GM19395 (cell line): ENCODE measurements around the gene ADRM1.

ENCODE experiments used
- ATAC-seq: cut with Tn5 transposase; IDR thresholded peaks from one replicate; pipeline ENCODE4 v1.9.1; 2021; ENCODE audit warnings: mild to moderate bottlenecking, moderate library complexity; ENCODE audit not compliant: unreplicated experiment

ADRM1 gene

DNA sequence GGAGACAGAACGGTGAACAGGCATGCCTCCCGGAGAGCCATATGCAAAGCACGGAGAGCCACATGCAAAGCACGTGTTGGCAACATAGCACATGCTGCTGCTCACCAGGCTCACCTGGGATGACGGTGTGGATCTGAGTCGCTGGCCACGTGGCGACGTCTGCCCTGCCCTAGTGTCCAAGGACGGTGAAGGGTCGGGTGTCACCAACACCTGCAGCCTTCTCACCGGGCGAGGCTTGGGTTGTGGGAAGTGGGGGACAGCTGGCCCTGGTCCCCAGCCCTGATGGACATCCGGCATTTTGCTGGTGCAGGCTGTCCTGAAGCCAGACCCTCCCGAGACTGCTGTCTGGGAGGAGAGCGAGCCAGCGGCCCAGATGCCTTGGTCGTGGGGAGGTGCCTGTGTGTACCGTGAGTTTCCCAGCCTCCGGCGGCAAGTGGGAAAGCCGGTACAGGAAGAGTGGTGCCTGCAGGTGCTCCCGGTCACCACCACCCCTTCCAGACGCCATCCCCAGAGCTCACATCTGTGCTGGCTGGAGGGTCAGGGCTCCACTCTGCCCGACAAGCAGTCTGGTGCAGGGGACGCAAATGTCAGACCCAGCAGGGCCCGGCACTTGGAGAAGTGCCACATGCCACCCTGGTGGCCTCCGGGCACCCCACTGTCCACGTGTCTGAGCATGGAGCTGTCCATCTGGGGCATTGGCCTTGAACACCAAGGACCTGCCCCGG is 5.9 kb upstream of the ADRM1 start:
- ATAC-seq, result no peak

DNA sequence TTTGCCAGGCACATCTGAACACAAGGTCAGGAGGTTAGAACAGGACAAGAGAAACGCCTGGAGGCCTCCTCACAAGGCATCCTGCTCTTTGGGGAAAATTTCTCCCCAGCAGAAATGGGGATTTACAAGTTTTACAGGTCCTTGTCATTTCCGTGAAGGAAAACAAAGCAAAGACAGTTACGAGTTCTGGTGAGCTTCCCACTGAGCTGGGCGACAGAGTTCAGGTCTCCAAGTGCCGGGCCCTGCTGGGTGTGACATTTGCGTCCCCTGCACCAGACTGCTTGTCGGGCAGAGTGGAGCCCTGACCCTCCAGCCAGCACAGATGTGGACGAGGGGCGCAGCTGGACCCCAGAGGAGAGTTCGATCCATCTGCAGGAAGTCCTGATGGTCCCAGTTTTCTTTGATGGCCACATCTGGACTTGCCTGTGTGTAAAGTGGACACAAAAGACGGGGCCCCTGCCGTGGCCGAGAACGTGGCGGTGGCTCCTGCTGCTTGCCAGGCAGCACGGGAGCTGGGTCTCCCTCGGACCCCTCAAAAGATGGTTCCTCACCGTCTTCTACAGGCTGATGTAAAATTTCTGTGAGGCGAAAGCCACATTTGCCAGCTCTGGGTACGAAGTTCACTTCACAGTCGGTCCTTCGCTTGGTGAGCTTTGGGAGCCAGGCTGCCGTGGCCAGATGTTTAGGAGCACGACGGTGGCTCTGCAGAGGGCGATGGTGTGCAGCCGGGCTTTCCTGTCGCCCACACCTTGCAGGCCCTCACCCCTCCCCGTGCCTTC is 5.2 kb upstream of the ADRM1 start:
- ATAC-seq, result no peak

DNA sequence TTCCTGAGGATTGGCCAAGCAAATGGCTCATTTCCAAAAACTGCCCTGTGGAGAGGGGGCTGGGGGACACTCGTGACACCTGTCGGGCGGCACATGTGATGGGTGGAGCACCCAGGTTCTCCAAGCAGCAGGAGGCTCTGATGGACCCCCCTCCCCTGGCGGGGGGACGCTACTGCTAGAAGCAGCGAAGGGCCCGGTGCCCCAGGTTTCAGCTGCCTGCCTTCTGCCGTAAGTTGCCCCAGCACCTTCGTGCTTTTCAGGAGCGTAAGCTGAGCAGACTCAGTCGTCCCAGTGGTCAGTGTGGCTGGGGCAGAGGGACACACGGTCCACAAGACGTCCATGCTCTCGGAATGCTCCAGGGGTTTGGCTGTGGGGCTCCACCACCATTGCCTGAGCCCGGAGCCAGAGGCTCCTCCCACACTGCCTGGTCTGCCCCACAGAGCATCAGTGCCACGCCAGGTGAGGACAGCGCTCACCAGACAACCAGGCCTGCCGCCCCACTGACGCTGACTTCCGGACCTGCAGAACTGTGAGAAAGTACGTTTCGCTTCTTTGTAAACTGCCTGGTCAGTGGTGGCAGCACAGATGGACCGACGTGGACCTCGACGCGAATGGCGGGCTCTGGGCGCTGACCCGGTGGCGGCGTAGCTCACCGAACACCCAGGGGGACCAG is 4.1 kb upstream of the ADRM1 start:
- ATAC-seq, result no peak

DNA sequence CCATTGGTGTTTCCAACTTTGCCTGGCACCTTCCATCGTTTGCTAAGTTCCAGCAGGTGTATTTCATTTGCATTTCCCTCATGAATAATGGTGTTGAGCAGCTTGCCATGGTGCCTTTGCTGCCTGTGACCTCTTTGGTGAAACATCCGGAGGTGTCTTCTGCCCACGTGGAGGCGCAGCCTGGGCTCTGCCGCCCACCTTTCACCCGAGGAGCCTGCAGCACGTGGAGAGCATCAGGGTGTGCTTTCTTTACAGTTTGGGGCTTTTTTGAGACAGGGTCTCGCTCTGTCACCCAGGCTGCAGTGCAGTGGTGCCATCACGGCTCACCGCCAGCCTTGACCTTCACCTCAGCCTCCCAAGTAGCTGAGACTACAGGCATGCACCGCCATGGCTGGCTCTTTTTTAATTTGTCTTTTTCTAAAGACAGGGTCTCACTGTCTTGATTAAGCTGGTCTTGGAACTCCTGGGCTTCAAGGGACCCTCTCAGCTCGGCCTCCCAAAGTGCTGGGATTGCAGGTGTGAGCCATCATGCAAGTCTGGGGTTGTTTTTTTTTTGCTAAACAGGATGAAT is 3.0 kb upstream of the ADRM1 start:
- no peak for ATAC-seq

DNA sequence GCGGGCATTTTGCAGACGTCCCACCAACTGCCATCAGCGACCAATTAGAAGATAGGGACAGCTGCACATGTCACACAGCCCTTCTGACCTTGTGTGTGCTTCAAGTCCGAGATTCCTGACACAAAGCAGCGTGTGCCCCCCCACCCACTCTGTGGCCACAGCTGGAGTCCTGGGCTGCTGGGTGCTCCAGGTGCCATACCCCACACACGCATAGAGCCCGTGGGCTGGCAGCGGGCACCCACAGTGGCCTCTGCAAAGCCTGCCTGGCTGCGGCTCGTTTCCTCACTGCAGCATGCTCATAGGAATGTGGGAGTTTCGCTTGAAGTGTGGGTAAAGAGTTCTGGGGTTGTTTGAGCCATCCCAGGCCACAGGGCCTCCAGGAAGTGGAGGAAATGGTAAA is 2.5 kb upstream of the ADRM1 start:
- no peak for ATAC-seq

DNA sequence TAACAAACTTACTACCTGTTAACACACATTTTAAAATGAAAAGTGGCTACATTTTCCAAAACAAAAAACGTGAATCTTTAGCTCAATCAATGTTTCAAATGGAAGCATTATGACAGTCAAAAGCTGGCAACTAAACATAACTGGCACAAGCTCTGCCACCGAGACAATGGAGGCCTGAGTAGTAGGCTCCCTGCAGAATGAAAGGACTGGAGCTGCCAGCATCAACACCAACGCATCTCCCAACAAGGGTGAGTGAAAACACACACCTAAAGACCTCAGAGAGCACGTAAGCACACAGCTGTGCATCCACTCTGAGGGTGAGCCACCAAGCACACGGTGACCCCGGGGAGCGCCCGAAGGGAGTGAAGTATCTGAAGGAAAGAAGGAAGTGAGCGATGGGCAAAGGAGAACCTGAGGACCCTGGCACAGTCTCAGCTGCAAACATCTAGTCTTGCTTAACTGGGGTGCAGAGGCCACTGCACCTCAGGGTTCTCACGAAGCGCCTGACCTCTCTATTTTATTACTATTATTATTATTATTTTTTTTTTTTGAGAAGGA is 1.6 kb upstream of the ADRM1 start:
- ATAC-seq, result no peak

GRCh38 chr20:62301773-62302340 is 940 bp upstream of the ADRM1 start:
- peak; percentile 38 for ATAC-seq

DNA sequence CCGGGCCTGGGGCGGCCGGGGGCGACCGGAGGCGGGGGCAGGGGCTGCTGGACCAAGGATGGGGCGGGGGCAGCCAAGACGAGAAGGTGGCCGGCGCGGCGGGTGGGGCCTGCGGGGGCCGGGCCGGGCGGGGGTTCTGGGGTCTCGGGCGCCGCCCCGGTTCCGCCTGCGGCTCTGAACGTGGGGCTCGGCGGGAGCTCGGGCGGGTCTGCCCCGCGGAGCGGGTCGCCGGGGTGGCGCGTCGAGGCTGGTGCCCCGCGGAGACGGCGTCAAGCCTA is 204 bp downstream of the ADRM1 start:
- ATAC-seq, result no peak

GRCh38 chr20:62303340-62304226 is 786 bp downstream of the ADRM1 start:
- ATAC-seq, result no peak

DNA sequence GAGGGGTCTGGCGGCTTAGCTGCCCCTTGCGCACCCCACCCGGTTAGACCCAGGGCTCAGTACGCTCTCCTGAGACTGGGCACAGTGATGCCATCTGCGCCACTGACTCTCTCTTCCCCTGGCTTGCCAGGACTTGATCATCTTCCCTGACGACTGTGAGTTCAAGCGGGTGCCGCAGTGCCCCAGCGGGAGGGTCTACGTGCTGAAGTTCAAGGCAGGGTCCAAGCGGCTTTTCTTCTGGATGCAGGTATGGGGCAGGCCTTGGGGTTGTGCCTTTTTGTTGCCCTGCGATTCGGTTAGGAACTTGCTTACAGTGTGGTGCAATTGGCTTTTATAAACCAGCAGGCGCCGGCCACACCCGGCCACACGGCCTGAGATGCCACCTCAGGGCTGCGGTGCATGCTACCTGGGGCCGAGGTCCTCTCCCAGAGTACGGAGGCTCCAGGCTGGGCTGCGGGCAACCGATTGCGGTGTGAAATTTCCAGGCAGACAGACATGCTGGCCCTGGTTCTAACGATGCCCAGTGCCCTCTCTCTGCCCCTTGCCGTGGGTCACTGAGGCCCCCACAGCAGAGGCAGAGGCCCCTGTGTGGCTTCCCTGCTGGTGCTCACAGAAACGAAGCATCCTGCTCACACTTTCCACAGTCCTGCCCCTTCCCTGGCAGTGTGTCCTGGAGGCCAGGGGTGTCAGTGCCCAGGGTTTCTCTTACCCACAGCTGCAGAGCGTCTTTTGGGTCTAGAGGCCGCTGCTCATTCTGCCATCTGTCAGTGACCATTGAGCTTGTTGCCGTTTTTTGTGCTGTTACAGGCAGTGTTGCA is 1.7 kb downstream of the ADRM1 start:
- no peak for ATAC-seq

DNA sequence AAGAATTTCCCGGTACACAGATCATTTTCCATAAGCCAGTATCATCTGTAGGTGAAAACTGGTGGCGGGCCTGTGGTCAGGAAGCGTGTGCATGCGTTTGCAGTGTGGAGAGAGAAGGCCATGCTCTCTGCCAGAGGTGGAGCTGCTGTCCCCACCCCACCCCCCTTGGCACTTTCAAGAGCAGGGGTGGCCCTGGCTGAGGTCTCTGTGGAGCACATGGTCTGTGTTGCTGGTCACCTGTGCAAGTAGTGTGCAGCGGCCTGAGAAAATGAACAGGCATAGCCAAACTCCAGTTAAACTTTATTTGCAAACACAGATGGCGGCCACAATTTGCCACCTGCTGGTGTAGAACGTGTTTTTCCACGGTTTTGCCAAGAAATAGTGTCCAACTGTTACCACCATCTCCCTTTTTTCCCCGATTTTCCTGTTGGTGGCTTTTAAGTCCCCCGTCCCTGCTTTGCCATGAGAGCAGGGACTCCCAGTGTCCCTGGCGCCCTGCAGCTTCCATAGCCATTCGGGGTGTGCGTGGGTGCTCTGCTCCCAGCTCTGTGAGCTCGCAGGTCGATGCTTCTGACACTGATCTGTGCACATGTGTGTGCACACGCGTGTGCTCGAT is 2.5 kb downstream of the ADRM1 start:
- no peak for ATAC-seq

GRCh38 chr20:62305765-62306413 is 3.1 kb downstream of the ADRM1 start:
- ATAC-seq, result no peak

GRCh38 chr20:62306414-62307187 is 3.8 kb downstream of the ADRM1 start:
- ATAC-seq, result no peak

DNA sequence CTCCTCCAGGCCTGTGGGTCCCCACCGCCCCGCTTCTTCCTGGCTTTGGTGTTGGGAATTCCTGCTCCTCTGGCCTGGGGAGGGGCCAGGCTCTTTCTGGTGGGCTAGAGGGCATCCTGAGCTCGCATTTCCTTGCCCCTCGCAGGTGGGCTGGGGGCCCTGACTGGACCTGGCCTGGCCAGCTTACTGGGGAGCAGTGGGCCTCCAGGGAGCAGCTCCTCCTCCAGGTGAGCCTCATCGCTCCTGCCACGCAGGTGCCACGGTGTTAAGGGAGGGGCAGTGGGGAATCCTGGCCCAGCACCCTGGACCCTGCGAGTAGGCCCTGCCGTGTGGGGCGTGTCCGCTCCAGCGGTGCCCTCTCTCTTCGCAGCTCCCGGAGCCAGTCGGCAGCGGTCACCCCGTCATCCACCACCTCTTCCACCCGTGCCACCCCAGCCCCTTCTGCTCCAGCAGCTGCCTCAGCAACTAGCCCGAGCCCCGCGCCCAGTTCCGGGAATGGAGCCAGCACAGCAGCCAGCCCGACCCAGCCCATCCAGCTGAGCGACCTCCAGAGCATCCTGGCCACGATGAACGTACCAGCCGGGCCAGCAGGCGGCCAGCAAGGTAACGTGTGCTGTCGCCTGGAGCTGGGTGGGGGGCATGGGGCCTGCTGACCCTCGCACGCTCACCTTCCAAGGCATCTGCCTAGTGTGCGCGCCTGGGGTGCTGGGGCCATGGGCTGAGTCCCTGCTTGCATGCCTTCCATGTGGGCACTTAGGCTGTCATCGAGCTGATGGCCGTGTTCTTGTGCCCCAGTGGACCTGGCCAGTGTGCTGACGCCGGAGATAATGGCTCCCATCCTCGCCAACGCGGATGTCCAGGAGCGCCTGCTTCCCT is 4.7 kb downstream of the ADRM1 start:
- no peak for ATAC-seq

GRCh38 chr20:62308102-62308822 is 5.5 kb downstream of the ADRM1 start:
- ATAC-seq, result no peak
